T1000 (cell line): ENCODE data around the gene PRDM16.

ENCODE experiments used
- DNase-seq: peaks from one replicate; lab custom pipeline; 2025; ENCODE audit warnings: mixed read lengths; lab: John Stamatoyannopoulos, UW

Gene PRDM16

DNA sequence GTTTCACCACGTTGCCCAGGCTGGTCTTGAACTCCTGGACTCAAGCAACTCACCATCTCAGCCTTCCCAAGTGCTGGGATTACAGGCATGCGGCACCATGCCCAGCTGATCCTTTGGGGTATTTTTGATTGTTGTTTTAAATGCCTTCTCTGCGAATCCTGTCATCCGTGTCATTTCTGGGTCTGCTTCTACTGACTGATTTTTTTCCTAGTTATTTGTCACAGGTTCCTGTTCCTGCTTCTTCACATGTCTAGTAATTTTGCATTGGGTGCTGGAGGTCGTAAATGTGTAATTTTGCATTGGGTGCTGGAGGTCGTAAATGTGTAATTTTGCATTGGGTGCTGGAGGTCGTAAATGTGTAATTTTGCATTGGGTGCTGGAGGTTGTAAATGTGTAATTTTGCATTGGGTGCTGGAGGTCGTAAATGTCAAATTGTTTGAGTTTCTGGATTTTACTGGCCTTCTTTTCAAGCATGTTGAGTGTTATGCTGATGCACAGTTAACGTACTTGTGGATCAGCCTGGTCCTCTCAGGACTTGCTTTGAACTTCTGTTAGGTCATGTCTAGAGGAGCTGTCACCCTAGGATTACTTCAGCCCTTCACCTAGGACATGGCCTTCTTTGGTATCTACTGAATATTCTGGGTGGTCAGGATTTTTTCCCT is 381.3 kb downstream of the PRDM16 start:
- DNase-seq, result no peak

DNA sequence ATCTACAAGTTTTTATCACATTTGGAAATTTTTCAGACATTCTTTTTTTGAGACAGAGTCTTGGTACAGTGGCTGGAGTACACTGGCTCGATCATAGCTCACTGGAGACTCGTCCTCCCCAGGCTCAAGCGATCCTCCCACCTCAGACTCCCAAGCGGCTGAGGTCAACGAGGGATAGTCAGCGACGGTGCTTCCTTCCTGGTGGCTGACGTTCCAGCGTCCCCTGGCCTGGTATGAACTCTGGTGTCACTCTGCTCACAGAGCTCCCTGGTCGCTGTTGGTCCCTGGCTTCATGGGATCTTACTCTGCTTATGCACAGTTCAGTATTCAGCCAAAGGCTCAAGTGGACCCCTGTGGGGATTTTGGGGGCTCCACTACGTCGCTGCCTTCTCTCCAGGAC is 382.0 kb downstream of the PRDM16 start:
- DNase-seq, result no peak

DNA sequence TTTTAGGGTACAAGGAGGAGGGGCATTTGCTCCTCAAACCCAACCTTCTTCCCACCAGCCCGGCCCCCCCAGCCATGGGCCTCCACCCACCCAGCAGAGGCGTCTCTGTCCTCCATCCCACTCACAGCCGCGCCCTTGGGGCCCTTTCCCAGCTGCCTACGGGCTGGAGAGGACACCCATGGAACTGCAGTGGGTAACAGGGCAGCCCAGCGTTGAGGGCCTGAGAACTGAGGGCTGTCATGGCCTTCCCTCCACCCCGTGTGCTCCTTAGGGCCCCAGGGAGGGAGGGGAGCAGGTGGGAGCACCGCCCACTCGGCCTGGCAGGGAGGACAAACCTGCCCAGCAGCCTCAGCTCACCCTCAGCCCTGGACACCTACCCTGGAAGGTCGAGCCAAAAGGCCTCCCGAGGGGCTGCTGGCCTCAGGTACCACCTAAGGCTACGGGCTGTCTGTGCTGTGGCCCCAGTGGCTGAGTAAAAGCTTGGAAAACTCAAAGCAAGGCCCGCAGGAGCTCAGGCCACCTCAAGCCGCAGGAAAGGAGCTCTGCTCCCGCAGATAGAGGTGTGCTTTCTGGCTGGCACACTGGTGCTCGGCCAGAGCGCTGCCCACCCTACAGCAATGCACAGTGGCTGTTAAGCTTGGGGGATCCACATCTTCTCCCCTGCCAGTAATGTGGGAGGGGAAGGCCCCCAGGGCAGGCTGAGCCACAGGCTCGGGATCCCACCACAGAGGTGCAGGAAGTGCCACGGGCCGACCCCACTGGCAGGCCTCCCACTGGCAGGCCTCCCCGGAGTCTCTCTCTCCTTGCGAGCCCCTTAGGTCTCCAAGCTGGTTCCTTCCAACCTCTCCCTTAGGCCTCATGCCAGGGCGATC is 383.2 kb downstream of the PRDM16 start:
- DNase-seq, result no peak

DNA sequence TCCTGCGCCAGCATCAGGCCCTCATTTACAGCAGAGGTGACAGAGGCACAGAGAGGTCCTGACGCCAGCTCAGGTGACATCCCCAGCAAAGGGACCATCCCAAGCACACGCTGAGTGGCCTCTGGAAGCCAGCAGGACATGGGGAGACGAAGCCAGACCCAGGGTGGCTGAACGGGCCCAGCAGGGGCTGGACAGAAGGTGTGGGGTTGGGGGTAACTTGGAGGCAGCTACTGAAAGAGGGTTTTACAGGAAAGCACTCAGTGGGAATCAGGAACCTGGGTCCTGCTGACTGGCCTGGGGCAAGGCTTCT is 383.8 kb downstream of the PRDM16 start:
- no peak for DNase-seq

DNA sequence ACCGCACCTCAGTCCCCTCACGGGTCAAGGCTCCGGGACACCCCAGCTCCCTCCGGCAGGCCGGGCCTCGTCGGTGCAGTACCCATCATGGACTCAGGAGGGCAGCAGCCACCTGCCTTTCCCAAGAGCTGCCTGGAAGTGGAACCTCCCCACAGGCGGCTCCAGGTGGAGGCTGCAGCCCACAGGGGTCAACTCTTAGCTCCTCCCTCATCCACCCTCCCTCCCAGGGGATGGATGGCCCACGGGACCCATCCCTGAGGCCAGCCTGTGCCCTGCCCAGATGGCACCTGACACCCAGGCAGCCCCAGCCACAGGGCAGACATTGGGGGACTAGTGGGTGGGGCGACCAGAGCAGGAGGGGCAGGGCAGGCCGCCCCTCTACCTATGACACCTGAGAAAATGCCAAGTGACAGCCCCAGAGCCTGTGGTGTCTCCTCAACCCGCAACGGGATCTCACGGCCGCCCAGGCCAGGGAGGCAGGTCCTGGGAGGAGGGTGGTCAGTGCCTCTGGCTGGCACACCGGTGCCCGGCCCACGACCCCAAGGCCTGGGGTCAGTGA is 384.3 kb downstream of the PRDM16 start:
- DNase-seq, result peak; percentile 47

DNA sequence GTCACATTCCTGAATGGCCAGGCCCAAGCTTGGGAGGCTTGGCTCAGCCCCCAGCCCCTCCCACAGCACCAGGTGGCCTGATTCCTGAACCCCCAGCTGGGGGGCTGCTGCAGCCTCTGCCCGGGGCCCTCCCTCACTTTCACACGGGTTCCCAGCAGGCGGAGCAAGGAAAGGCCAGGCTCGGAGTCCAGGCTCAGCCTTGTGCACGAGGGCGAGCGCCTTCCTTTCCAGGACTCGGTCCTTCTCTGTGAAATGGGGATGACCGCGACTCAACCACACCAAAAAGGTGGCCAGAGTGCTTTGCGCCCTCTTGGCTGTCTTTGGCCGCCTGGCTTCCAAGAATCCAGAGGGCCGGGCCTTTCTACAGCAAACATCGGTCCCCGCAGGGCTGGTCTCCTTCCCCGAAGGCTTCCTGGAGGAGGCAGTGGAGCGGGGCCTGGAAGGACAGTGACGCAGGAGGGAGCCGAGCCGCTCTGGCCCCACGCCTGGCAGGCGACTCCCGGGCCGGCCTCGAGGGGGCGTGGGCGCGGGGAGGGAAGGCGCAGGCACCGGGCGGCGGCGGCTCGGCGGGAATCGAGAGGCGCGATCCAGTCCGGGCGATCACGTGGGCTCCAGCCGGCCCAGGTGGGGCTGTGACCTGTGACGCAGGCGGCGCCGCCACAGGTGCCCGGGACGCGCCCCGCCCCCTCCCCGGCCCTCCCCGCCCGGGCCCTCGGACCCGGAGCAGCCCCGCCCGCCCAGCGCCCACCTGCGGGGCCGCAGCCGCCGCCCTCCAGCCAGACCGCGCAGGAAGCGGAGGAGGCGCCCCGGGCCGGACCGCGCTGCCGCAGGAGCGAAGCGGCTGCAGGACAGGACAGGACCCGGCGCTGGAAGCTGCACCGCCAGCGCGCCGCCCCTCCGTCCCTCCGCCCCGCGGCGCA is 385.1 kb downstream of the PRDM16 start, which contains the start of gene ARHGEF16:
TSS of gene ARHGEF16 (plus strand) at position 775 of the 920 bp plus-strand sequence. CDS start 8,420 bp downstream, outside the sequence.
- no peak for DNase-seq

DNA sequence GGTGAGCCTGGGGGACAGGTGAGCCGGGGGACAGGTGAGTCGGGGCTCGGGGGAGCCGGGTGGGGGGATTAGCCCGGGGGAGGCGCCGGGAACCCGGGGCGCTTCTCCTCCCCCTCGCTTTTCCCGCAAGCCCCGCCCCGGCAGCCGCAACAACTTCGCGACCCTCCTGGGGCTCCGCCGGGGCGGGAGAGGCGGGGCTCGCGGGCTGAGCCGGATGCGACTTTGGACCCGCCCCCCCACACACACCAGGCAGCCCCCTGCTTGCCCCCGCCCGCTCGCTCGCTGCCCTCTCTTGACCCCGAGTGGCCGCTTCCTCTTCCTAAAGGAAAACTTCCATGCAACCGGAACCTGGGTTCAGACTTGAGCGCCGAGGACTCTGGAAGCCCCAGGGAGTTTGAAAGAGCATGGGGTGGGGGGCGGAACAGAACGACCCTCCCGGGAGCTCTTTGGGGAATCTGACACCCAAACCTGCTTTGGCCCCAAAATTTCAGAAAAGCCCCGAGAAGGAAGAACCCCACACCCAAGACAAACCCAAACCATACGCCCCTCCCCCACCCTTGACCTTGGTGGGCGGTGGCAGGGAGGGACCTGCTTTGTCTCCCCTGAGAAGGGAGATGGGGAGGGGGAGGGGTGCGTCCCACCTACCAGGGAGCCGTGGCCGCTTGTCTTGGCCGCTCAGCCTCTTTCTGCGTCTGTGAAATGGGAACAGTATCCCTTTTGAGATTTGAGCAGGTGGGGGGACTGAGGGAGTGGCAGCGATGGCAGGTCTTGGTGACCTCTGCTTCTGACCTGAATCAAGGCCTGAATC is 386.0 kb downstream of the PRDM16 start:
- no peak for DNase-seq

DNA sequence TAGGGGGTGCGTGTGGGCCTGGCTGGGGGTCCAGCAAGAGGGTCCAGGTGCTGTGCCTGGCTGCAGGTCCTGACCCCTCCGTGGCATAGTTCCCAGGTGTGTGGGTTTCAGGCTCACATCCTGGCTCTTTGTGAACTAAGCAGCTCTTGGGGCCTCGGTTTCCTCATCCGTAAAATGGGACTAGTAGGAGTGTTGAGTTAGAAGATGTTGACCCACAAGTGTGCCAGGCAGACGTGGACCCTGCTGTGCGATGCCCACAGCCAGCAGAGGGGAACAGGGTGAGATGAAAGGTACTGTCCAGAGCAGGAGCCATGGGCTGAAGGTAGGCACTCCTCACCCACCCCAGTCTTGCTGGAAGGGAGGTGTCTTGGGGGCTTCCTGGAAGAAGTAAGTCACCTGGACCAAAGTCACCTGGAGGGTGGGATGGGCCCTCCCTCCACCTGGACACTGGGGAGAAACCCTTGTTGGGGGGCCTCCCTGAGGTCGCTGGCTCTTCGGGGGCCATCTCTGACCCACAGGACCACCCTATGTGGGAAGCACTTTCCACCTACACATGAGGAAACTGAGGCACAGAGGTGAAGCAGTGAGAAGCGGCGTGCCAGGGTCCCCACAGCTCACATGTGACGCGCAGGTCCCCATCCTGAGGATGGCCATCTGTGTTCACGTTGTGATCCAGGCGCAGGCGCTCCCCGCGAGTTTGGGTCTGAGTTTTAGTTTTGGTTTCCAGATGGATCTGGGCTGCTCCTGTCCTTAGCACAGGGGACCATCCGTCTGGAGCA is 386.9 kb downstream of the PRDM16 start:
- DNase-seq, result no peak

DNA sequence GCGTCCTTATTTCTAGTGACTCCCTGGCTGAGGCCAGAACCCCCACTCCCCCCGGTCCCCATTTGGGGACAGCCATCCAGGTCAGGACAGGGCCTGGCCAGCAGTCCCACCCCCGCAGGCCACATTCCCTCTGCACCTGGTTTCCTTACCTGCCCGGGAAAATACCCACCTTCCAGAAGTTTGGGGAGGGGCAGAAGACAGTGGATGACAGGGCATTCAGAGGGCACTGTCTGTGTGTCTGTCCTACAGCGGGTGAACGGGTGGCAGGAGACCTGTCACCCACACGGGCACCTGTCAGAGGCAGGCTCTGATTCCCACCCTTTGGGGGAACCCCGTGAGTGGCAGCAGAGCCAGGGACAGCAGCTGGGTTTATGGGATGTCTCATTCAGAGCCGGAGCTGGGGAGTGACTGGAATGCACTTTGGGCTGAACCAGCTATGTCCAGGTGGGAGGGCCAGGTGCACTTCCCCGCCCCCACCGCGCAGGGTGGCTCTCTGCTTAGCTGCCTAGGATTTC is 387.5 kb downstream of the PRDM16 start:
- DNase-seq, result no peak

DNA sequence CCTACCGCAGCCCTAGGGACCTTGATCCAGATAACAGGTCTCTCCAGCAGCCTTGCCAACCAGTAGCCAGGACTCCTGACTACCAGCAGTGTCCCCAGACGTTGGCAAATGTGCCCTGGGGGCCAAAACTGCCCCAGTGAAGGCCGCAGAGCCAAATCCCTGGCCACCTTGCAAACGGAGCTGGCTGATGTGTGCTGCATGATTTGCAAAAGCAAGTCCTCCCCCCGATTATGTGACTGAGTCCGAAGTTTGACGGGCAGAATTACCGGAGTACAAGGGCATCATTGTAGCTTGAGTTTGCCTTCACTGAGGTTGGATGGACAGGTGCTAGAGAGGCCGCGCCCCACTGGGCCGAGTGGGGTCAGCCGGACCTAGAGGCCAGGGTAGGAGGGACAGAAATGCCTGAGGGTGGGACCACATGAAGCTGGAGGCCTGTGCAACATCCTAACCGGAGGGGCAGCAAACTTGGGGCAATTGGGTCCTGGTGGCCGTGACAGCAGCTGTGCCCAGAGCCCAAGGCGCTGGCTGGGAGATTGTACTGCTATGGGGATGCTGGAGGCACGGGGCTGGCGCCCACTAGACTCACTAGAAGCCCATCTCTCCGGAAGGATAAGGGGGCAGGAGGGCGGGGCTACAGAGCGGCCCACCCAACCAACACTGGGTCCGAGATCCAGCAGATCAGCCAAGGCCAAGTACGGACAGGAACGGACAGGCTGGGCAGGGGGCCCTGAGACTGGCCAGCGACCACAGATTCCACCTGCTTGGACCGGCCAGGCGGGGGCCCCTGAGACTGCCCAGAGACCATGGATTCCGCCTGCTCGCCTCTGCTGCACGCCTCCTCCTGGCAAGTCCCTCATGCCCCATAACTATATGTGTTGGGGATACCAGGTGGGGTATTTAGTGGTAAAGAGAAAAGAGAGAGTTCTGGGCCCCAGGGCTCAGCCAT is 388.2 kb downstream of the PRDM16 start:
- DNase-seq, result no peak

DNA sequence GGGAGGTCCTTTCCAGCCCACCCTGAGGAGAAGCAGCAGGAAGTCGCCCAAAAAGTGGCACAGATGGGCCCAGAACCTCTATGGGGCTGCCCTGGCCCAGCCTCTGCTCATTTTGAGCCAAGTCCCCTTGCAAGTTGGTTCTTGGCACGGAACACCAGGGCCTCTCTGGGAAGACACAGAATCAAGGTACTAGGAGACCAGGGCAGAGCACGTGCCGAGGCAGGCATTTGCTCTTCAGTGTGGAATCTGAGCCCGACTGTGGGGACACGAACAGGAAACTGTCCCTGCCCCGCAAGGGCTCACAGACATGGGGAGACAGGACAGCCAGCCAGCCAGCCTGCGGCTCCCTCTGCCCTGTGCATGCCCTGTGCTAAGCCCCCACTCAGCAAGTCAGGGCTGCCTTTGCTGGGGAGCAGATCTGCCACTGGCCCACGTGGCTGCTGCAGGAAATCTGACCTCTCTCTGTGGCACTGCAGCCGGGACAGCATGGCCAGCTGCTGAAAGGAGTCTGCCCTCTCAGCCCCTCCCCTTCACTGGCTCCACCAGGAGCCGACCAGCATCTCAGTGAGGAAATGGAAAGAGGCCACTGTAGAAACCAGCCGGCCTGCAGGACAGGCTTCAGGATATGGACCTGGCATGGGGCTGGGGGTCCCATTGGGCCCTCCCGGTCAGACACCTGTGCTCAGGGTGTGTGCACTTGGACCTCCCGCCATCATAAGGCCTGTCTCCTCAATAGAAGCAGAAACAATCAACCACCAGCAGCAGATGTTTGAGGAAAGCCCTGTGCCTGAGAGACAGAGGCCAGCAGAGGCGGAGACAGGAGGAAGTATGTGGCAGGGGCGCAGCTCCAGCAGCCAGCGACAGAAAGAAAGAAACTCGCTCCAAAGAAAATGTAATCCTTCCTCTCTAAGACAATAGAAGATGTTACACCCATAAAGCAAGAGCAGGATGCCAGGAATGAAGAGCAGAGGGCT is 389.2 kb downstream of the PRDM16 start:
- no peak for DNase-seq

DNA sequence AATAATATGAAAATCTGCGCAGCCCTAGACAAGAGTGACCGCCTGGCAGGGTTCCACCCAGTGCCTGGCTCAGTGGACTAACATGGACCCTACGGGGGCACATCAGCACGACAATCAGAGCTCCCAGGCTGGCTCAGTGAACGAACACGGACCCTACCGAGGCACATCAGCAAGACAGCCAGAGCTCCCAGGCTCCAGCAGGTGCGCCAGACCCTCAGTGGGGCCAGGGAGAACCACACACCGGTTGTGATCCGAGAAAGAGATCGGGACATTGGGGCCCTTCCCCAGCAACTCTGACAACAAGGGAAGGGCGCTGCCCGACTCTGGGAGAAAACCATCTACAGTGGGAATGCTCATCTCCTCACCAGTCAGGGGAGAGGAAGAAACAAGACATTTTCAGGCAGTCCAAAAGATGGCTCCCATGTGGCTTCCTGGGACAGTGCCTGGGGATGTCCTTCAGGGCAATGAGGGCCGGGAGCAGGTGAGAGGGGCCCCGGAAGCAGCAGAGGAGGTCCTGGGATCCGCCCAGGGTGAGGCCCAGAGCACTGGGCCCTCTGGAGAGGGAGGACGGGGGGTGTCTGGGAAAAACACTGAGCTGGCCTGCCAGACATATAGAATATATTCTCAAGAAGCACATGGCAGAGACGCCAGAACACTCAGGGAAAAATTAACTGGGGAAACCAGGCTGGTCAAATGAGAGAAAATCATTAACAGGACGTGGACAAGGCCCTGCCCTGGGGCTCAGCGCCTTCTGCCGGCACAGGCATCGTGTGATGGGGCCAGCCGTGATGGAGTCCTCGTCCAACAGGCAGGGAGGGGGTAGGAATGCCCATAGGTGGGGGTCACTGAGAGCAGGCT is 390.3 kb downstream of the PRDM16 start:
- DNase-seq, result no peak

DNA sequence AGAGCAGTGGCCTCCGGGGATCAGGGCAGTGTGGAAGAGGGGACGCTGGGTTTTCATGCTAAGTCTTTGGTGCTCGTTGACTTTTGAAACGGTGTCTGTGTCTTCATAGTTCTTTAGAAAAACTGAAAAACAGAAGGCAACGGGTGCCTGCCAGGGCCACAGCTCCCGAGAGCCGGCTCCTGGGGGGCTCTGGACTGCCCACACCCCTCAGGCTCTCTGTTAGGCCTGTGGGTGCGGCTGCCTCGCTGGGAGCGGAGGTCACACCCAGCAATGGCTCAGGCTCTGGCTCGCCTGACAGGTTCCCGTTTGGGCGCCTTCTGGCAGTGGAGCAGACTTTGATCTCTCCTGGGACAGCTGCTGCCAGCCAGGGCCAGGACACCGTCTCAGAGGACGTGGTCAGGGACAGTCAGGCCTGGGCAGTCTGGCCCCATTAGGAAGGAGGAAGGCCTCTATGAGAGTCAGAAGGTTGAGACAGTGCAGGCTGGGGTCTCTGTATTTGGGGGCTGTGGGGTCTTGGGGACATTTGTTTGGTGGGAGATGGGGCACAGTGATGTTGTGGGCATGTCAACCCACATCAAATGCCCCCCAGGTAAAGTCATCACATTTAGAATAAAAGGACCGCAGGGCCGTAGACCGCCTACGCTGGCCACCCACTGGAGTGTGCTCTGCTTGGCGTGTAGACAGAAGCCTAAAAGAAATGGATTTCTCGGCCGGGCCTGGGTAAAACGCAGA is 391.1 kb downstream of the PRDM16 start:
- no peak for DNase-seq

DNA sequence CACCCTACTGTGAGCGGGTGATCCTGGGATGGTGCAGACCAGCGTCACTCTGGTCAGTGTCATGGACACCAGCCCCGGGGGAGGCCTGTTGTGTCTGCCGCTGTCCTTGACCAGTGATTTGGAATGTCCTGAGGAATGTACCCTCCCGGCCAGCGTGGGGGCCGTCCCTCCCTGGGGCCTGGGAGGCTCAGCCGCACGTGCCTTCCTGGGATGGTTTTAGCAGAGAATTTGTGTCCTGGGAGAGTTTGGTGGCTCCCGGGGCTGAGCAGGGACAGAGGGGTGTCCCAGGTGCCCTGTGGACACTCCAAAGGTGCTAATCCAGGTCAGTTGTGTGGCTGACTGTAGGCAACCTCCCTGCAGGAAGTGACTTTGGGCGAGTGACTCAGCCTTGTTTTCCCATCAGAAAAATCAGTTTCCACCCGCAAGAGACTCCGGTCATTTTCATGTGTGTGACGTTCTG is 391.7 kb downstream of the PRDM16 start:
- no peak for DNase-seq

DNA sequence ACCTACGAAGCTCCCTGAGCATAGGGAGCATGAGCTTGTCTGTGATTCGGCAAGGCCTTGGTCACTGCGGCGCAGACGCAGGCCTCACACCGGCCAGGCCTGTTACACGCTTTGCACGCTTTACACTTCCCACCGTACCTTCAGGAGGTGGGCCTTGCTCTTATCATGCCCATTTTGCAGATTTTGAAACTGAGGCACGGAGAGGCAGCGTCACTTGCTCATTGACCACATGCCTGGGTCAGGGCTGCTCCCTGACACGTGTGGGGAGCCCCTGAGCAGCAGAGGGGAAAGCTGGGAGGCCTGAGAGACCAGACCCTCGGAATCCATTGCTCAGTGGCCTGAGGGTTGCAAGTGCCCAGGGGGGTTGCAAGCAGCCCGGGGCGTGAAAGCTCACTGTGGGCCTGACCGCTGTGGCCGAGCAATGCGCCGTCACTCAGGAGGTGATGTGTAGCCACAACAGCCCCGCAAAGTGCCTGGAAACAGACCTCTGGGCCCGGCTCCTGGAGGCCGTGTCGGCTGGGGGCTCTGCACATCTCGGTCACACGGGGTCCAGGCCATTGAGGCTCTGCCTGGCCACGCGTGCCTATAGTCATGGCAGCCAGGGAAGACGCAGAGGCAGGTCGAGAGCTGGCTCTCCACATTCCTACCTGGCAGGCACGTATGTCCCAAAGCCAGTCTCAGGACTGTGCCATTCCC is 392.4 kb downstream of the PRDM16 start:
- no peak for DNase-seq

DNA sequence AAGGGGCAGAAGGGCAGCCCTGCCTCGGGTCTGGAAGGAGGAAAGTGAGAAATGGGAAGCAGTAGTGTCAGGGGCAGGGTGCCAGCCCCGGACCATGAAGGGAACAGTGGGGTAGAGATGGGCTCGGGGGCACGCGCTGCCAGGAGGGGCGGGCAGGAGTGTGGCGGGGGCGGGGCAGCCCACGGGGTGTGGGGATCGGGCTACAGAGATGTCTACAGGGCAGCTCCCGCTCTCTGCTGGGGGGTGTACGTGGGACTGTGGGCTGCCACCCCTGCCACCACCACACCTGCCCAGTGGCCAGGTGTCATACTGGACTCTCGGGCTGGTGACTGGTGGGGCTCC is 392.9 kb downstream of the PRDM16 start:
- DNase-seq, result no peak
